Astrocyte (in vitro differentiated cells and primary cell): ENCODE measurements around the gene CYB5A. TPM values are rescaled to one million over a fixed set of nuclear protein-coding genes. Genes with fewer than 3 reads are reported as not detected.

Source experiments
- DNase-seq: peaks from one replicate; pipeline ENCODE4 v3.0.0-alpha.2; 2010; ENCODE audit warnings: low read depth
- FAIRE-seq: peaks from 2 replicates; lab custom pipeline; 2011; peaks lifted over from hg19 to GRCh38; lab: Jason Lieb, UNC
- H2AFZ ChIP-seq: 2 replicates; pipeline ENCODE4 v1.6.0; 2012; ENCODE audit warnings: low read depth, low read length, inconsistent platforms
- H3K27ac ChIP-seq: 2 replicates; pipeline ENCODE4 v1.5.1; 2011; ENCODE audit warnings: low read depth, low read length, inconsistent platforms
- H3K27me3 ChIP-seq: 2 replicates; pipeline ENCODE4 v1.6.0; 2011; ENCODE audit warnings: low read length, inconsistent platforms; ENCODE audit not compliant: insufficient read depth
- H3K36me3 ChIP-seq: 2 replicates; pipeline ENCODE4 v1.5.1; 2011; ENCODE audit warnings: low read length, inconsistent platforms; ENCODE audit not compliant: insufficient read depth
- H3K4me1 ChIP-seq: 2 replicates; pipeline ENCODE4 v1.5.1; 2011; ENCODE audit warnings: low read length, inconsistent platforms; ENCODE audit not compliant: insufficient read depth
- H3K4me2 ChIP-seq: 2 replicates; pipeline ENCODE4 v1.6.0; 2012; ENCODE audit warnings: low read length, inconsistent platforms
- H3K4me3 ChIP-seq: 2 replicates; pipeline ENCODE4 v1.5.1; 2011; ENCODE audit warnings: low read depth, mild to moderate bottlenecking, low read length, inconsistent platforms; ENCODE audit not compliant: insufficient read depth
- H3K79me2 ChIP-seq: 2 replicates; pipeline ENCODE4 v1.6.0; 2012; ENCODE audit warnings: mild to moderate bottlenecking, low read length, inconsistent platforms; ENCODE audit not compliant: insufficient read depth
- H3K9ac ChIP-seq: 2 replicates; pipeline ENCODE4 v1.6.0; 2012; ENCODE audit warnings: mild to moderate bottlenecking, low read length, inconsistent platforms
- H3K9me3 ChIP-seq: 2 replicates; pipeline ENCODE4 v1.5.1; 2012; ENCODE audit warnings: low read depth, mild to moderate bottlenecking, low read length, inconsistent platforms; ENCODE audit not compliant: insufficient read depth
- H4K20me1 ChIP-seq: 2 replicates; pipeline ENCODE4 v1.6.0; 2012; ENCODE audit warnings: low read length, inconsistent platforms; ENCODE audit not compliant: insufficient read depth
- H3K27ac Mint-ChIP-seq: one replicate; pipeline ENCODE4 v1.8.0; 2021; ENCODE audit warnings: mild to moderate bottlenecking, mixed read lengths; ENCODE audit not compliant: unreplicated experiment
- H3K27me3 Mint-ChIP-seq: one replicate; pipeline ENCODE4 v1.8.0; 2021; ENCODE audit warnings: low read depth, mixed read lengths; ENCODE audit not compliant: unreplicated experiment
- H3K36me3 Mint-ChIP-seq: one replicate; pipeline ENCODE4 v1.8.0; 2021; ENCODE audit warnings: low read depth, mixed read lengths; ENCODE audit not compliant: unreplicated experiment
- H3K4me1 Mint-ChIP-seq: one replicate; pipeline ENCODE4 v1.8.0; 2021; ENCODE audit warnings: low read depth, mixed read lengths; ENCODE audit not compliant: unreplicated experiment
- H3K4me3 Mint-ChIP-seq: one replicate; pipeline ENCODE4 v1.8.0; 2021; ENCODE audit warnings: mild to moderate bottlenecking, moderate library complexity, mixed read lengths; ENCODE audit not compliant: unreplicated experiment
- H3K9me3 Mint-ChIP-seq: one replicate; pipeline ENCODE4 v1.8.0; 2021; ENCODE audit warnings: mild to moderate bottlenecking, mixed read lengths; ENCODE audit not compliant: unreplicated experiment
- EZH2 ChIP-seq: IDR thresholded peaks from 2 replicates; pipeline ENCODE4 v1.6.1; 2012; ENCODE audit warnings: mild to moderate bottlenecking, low read length, inconsistent platforms; ENCODE audit not compliant: insufficient read depth
- total RNA-seq: library from RNA; stranded (reverse); gene quantifications from 2 replicates; pipeline ENCODE4 v1.2.1, GENCODE V29; 2021
- TF ChIP-seq, protein P1 (sequence below): IDR thresholded peaks from 2 replicates; pipeline ENCODE4 v1.5.1; 2011; ENCODE audit warnings: low read depth, mild to moderate bottlenecking, inconsistent platforms, low read length, moderate library complexity; ENCODE audit not compliant: insufficient read depth

The CYB5A gene
- total RNA-seq, 1 donor from 2014 or later = 45.7 TPM

DNA sequence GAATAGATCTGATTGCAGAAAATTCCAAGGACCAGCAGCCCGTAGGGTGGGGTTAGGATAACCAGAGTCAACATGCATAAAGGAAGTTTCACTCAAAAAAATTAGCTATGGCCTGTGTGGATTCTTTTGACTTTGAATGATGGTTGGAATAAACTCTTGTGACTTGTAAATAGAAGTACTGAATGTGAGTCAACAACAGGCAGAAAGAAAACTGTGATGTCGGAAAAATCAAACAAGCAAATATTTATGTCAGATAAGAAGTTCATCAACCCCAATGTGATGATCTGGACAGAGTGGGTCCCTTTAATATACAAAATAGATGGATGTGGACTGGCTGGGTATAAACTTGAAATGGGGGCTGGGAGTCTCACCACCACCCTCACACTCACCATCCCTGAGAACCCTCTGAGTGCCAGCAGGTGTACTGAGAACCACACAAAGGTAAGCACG lies 75.1 kb downstream of the CYB5A start:
- no peak for DNase-seq
- H3K27me3 Mint-ChIP-seq = peaks cover 15% of the 10 kb centered on the region
- no peak overlapping the region for H3K27ac Mint-ChIP-seq

GRCh38 chr18:74215863-74216262 lies 75.9 kb downstream of the CYB5A start:
- Histone ChIP-seq H3K27me3 (no peaks in the 10 kb centered on the region), H3K4me1 (no peaks in the 10 kb centered on the region), H3K36me3 (no peaks in the 10 kb centered on the region), H2AFZ (no peak overlapping the region), H3K4me3 (no peak overlapping the region), H3K9me3 (no peaks in the 10 kb centered on the region), H3K4me2 (no peak overlapping the region), H3K79me2 (no peaks in the 10 kb centered on the region), H3K9ac (no peak overlapping the region), H3K27ac (no peak overlapping the region), H4K20me1 (no peaks in the 10 kb centered on the region)
- no peak overlapping the region for H3K27ac Mint-ChIP-seq
- peaks cover 3% of the 10 kb centered on the region for H3K9me3 Mint-ChIP-seq
- no peak for DNase-seq
- H3K4me3 Mint-ChIP-seq = no peak overlapping the region
- peaks cover 15% of the 10 kb centered on the region for H3K27me3 Mint-ChIP-seq
- H3K36me3 Mint-ChIP-seq = no peaks in the 10 kb centered on the region
- H3K4me1 Mint-ChIP-seq = no peaks in the 10 kb centered on the region
- no peak for FAIRE-seq
- TF ChIP-seq EZH2 = no peak
- TF ChIP-seq, protein P1, sequence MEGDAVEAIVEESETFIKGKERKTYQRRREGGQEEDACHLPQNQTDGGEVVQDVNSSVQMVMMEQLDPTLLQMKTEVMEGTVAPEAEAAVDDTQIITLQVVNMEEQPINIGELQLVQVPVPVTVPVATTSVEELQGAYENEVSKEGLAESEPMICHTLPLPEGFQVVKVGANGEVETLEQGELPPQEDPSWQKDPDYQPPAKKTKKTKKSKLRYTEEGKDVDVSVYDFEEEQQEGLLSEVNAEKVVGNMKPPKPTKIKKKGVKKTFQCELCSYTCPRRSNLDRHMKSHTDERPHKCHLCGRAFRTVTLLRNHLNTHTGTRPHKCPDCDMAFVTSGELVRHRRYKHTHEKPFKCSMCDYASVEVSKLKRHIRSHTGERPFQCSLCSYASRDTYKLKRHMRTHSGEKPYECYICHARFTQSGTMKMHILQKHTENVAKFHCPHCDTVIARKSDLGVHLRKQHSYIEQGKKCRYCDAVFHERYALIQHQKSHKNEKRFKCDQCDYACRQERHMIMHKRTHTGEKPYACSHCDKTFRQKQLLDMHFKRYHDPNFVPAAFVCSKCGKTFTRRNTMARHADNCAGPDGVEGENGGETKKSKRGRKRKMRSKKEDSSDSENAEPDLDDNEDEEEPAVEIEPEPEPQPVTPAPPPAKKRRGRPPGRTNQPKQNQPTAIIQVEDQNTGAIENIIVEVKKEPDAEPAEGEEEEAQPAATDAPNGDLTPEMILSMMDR = no peak

More for the DNA sequence above, 75.1 kb downstream of the CYB5A start:
- Histone ChIP-seq H3K4me1 (no peaks in the 10 kb centered on the region), H3K4me2 (no peak overlapping the region), H3K9me3 (no peaks in the 10 kb centered on the region), H3K27ac (no peak overlapping the region), H4K20me1 (no peaks in the 10 kb centered on the region), H2AFZ (no peak overlapping the region), H3K27me3 (no peaks in the 10 kb centered on the region), H3K4me3 (no peak overlapping the region), H3K36me3 (no peaks in the 10 kb centered on the region), H3K79me2 (no peaks in the 10 kb centered on the region), H3K9ac (no peak overlapping the region)
- Mint-ChIP-seq H3K9me3 (peaks cover 3% of the 10 kb centered on the region), H3K36me3 (no peaks in the 10 kb centered on the region), H3K4me3 (no peak overlapping the region), H3K4me1 (no peaks in the 10 kb centered on the region)
- no peak for TF ChIP-seq EZH2
- no peak for FAIRE-seq

- Histone ChIP-seq H3K27me3 (no peaks in the 10 kb centered on the region), H3K27ac (no peak overlapping the region), H4K20me1 (no peaks in the 10 kb centered on the region), H3K4me1 (no peaks in the 10 kb centered on the region), H3K4me3 (no peak overlapping the region), H3K36me3 (no peaks in the 10 kb centered on the region), H3K9me3 (no peaks in the 10 kb centered on the region), H3K4me2 (no peak overlapping the region), H3K9ac (no peak overlapping the region), H3K79me2 (no peaks in the 10 kb centered on the region), H2AFZ (no peak overlapping the region)
- no peak for TF ChIP-seq EZH2
- TF ChIP-seq, protein P1 = no peak
- FAIRE-seq (no peak), DNase-seq (no peak)
- Mint-ChIP-seq H3K27ac (no peak overlapping the region), H3K27me3 (peaks cover 15% of the 10 kb centered on the region), H3K4me3 (no peak overlapping the region), H3K9me3 (peaks cover 3% of the 10 kb centered on the region), H3K36me3 (no peaks in the 10 kb centered on the region), H3K4me1 (no peaks in the 10 kb centered on the region)
These were observed 78.3 kb downstream of the CYB5A start for GRCh38 chr18:74213429-74213828.
